ENCODE measurements around the gene NME7.

GRCh38 chr1:169146576-169147214 is 220.9 kb downstream of the NME7 start:
- no peak for TF ChIP-seq ZNF121 (tag by site-specific recombination; IDR thresholded peaks at IDR 0.05)
- TF ChIP-seq, protein P1, sequence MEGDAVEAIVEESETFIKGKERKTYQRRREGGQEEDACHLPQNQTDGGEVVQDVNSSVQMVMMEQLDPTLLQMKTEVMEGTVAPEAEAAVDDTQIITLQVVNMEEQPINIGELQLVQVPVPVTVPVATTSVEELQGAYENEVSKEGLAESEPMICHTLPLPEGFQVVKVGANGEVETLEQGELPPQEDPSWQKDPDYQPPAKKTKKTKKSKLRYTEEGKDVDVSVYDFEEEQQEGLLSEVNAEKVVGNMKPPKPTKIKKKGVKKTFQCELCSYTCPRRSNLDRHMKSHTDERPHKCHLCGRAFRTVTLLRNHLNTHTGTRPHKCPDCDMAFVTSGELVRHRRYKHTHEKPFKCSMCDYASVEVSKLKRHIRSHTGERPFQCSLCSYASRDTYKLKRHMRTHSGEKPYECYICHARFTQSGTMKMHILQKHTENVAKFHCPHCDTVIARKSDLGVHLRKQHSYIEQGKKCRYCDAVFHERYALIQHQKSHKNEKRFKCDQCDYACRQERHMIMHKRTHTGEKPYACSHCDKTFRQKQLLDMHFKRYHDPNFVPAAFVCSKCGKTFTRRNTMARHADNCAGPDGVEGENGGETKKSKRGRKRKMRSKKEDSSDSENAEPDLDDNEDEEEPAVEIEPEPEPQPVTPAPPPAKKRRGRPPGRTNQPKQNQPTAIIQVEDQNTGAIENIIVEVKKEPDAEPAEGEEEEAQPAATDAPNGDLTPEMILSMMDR (tag by site-specific recombination; IDR thresholded peaks at IDR 0.05), result no peak

All from HEK293 (cell line).